Neural crest cell (in vitro differentiated cells): ENCODE results near the gene FARP1. TPM values are rescaled to one million over a fixed set of nuclear protein-coding genes. Genes with fewer than 3 reads are reported as not detected.

ENCODE experiments used
- DNase-seq: peaks from one replicate; pipeline ENCODE4 v3.0.0; 2021; ENCODE audit warnings: low read depth, mixed read lengths, low spot score
- H3K27ac Mint-ChIP-seq: one replicate; pipeline ENCODE4 v1.8.0; 2021; ENCODE audit warnings: mild to moderate bottlenecking, mixed read lengths; ENCODE audit not compliant: unreplicated experiment
- H3K27me3 Mint-ChIP-seq: 2 replicates; pipeline ENCODE4 v1.8.0; 2021; ENCODE audit warnings: low read depth, mild to moderate bottlenecking, mixed read lengths
- H3K36me3 Mint-ChIP-seq: 2 replicates; pipeline ENCODE4 v1.8.0; 2021; ENCODE audit warnings: low read depth, mild to moderate bottlenecking, mixed read lengths
- H3K4me1 Mint-ChIP-seq: 2 replicates; pipeline ENCODE4 v1.8.0; 2021; ENCODE audit warnings: mixed read lengths
- H3K4me3 Mint-ChIP-seq: one replicate; pipeline ENCODE4 v1.8.0; 2021; ENCODE audit warnings: mild to moderate bottlenecking, mixed read lengths
- H3K9me3 Mint-ChIP-seq: 2 replicates; pipeline ENCODE4 v1.8.0; 2021; ENCODE audit warnings: mixed read lengths
- total RNA-seq: library from RNA; stranded (reverse); gene quantifications from 2 replicates; pipeline ENCODE4 v1.2.1, GENCODE V29; 2021
- TF ChIP-seq, protein P1 (sequence below): fragments of 200-600 bp; sonication (generic); conservative IDR thresholded peaks from 2 replicates; pipeline ENCODE4 v1.5.0; 2021; ENCODE audit warnings: antibody characterized with exemption, mild to moderate bottlenecking

The FARP1 gene
- total RNA-seq, 1 donor from 2014 or later: 138 TPM

- no peak for DNase-seq
- Mint-ChIP-seq H3K36me3 (peaks cover 6% of the 10 kb centered on the region), H3K27ac (no peak overlapping the region), H3K4me3 (no peak overlapping the region), H3K9me3 (no peaks in the 10 kb centered on the region), H3K4me1 (peaks cover 36% of the 10 kb centered on the region), H3K27me3 (no peaks in the 10 kb centered on the region)
- TF ChIP-seq, protein P1, sequence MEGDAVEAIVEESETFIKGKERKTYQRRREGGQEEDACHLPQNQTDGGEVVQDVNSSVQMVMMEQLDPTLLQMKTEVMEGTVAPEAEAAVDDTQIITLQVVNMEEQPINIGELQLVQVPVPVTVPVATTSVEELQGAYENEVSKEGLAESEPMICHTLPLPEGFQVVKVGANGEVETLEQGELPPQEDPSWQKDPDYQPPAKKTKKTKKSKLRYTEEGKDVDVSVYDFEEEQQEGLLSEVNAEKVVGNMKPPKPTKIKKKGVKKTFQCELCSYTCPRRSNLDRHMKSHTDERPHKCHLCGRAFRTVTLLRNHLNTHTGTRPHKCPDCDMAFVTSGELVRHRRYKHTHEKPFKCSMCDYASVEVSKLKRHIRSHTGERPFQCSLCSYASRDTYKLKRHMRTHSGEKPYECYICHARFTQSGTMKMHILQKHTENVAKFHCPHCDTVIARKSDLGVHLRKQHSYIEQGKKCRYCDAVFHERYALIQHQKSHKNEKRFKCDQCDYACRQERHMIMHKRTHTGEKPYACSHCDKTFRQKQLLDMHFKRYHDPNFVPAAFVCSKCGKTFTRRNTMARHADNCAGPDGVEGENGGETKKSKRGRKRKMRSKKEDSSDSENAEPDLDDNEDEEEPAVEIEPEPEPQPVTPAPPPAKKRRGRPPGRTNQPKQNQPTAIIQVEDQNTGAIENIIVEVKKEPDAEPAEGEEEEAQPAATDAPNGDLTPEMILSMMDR: no peak
These were observed 179.3 kb downstream of the FARP1 start for GRCh38 chr13:98322091-98322718.

DNA sequence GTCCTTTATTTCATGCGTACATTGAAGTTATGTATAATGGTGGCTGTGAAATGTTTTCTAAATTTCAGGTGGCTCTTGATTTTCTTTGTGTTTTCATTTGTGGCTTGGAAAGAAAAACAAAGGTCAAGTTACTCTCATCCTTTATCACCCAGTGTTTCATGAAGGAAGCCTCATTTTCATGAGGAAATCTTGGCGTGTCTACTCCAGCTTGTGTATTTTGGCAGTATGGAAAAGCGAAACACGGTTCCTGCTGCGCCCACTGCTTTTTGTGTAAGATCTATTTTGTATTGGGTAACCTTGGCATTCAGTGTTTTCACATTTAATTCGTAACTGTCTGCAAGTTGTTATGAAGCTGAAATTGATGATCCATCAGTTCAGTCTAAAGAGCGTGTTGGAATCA, 181.2 kb downstream of the FARP1 start:
- H3K27ac Mint-ChIP-seq: peak overlapping the region; percentile 64
- no peaks in the 10 kb centered on the region for H3K27me3 Mint-ChIP-seq
- H3K4me3 Mint-ChIP-seq: peak overlapping the region; percentile 4
- no peaks in the 10 kb centered on the region for H3K9me3 Mint-ChIP-seq
- H3K36me3 Mint-ChIP-seq: peaks cover 6% of the 10 kb centered on the region
- peaks cover 55% of the 10 kb centered on the region for H3K4me1 Mint-ChIP-seq
- TF ChIP-seq, protein P1: no peak
- DNase-seq: no peak

- TF ChIP-seq, protein P1: no peak
- no peaks in the 10 kb centered on the region for H3K9me3 Mint-ChIP-seq
- peak overlapping the region; percentile 46 for H3K27ac Mint-ChIP-seq
- DNase-seq: no peak
- H3K36me3 Mint-ChIP-seq: peaks cover 2% of the 10 kb centered on the region
- peak overlapping the region; percentile 58 for H3K4me3 Mint-ChIP-seq
- no peaks in the 10 kb centered on the region for H3K27me3 Mint-ChIP-seq
- H3K4me1 Mint-ChIP-seq: peaks cover 62% of the 10 kb centered on the region
These were observed 182.8 kb downstream of the FARP1 start for GRCh38 chr13:98325724-98326123.

DNA sequence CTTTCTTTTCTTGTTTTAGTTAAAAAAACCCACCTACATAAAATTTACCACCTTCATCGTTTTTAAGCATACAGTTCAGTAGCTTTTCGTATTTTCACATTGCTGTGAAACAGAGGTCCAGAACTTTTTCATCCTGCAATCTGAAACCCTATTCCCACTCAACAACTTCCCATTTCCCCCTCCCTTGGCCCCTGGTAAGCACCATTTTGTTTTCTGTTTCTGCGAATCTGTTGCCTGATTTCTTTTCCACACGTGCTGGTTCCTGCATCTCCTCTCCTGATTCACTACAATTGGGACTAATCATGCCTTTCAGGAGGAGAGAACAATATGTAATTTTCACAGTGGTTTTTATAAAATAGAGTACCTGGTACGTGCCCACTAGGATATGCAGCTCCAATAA, 183.4 kb downstream of the FARP1 start:
- Mint-ChIP-seq H3K27me3 (no peaks in the 10 kb centered on the region), H3K4me1 (peaks cover 68% of the 10 kb centered on the region), H3K36me3 (no peaks in the 10 kb centered on the region), H3K4me3 (no peak overlapping the region), H3K9me3 (no peaks in the 10 kb centered on the region), H3K27ac (peak overlapping the region; percentile 10)
- no peak for DNase-seq
- TF ChIP-seq, protein P1: no peak

GRCh38 chr13:98327371-98328270, 184.7 kb downstream of the FARP1 start:
- no peaks in the 10 kb centered on the region for H3K9me3 Mint-ChIP-seq
- H3K27ac Mint-ChIP-seq: peak overlapping the region; percentile 39
- DNase-seq: no peak
- no peaks in the 10 kb centered on the region for H3K27me3 Mint-ChIP-seq
- no peaks in the 10 kb centered on the region for H3K36me3 Mint-ChIP-seq
- peak overlapping the region; percentile 22 for H3K4me3 Mint-ChIP-seq
- TF ChIP-seq, protein P1: no peak
- H3K4me1 Mint-ChIP-seq: peaks cover 81% of the 10 kb centered on the region
